Pancreas (tissue), 10 donors: ENCODE measurements around the gene OTP. TPM values are rescaled to one million over a fixed set of nuclear protein-coding genes. Genes with fewer than 3 reads are reported as not detected.

ENCODE experiments used
- ATAC-seq, 4 donors: fragments of 200-7000 bp; cut with Tn5 transposase; one replicate each; pipeline versions ENCODE4 v1.8.0 to v1.9.1; 2020; ENCODE audit warnings: mild to moderate bottlenecking in 4 of 4, moderate library complexity in 4 of 4
- DNase-seq, 6 donors: peaks; one replicate each; pipeline ENCODE4 v3.0.0-alpha.2; 2020
- FAIRE-seq: peaks from 2 replicates; lab custom pipeline; 2012; peaks lifted over from hg19 to GRCh38; lab: Jason Lieb, UNC
- H3K27ac ChIP-seq, 4 donors: fragments of 200-600 bp; sonication (generic); 1 replicate in 3 of 4; 2 replicates in 1 of 4; pipeline versions ENCODE4 v1.5.0 to v1.8.0; 2020
- H3K27me3 ChIP-seq, 4 donors: fragments of 200-600 bp; one replicate each; pipeline ENCODE4 v1.8.0; 2021
- H3K36me3 ChIP-seq, 3 donors: fragments of 200-600 bp; sonication (generic) in 1 of 3; one replicate each; pipeline versions ENCODE4 v1.5.0 to v1.8.0; 2020 to 2021
- H3K4me1 ChIP-seq, 3 donors: fragments of 200-600 bp; one replicate each; pipeline ENCODE4 v1.8.0; 2021
- H3K4me3 ChIP-seq, 4 donors: fragments of 200-600 bp; sonication (generic) in 2 of 4; one replicate each; pipeline versions ENCODE4 v1.5.0 to v1.8.0; 2020 to 2021
- H3K9me3 ChIP-seq, 4 donors: fragments of 200-600 bp; one replicate each; pipeline ENCODE4 v1.8.0; 2021
- WGBS, 2 donors: extraction: QIAGEN DNeasy Blood & Tissue Kit; methylation state at CpG; one replicate each; pipeline ENCODE4 v1.1.7; 2013; 5-methylcytosine and 5-hydroxymethylcytosine counted together
- intact Hi-C, 3 donors: fragments of 100-400 bp; cut with DNase I; formaldehyde crosslinking; loops; one replicate each; pipeline versions ENCODE4 v1.11.1 to v1.14.2; 2022
- polyA plus RNA-seq, 2 donors: library from polyadenylated mRNA; stranded (reverse); fragments of 200-250 nt; gene quantifications; one replicate each; pipeline ENCODE4 v1.2.3, GENCODE V29; 2013
- total RNA-seq, 6 donors: library from RNA; stranded (reverse); fragmentation: NEBNext Ultra II Directional in 4 of 6; extraction: Animal tissue kit (Norgen Biotek cat#: 25700) in 4 of 6; gene quantifications; one replicate each; pipeline versions ENCODE4 v1.2.1 to v1.2.4, GENCODE V29; 2021 to 2023
- TF ChIP-seq, protein P1 (sequence below), 4 donors: fragments of 200-600 bp; sonication (generic) in 3 of 4; IDR thresholded peaks; one replicate each; pipeline versions ENCODE4 v1.5.0 to v1.8.0; 2021; ENCODE audit warnings: antibody characterized with exemption in 4 of 4
- donor health status: healthy with polysubstance abuse.
- donor health status: DM: no; HTN: no; CAD: no; lungs with moderate emphysema.
- donor health status: DM: no; HTN: no; CAD: no.
- donor health status: control.
- donor health status: control.
- donor health status: Bipolar disorder and iron deficiency.
- donor health status: DM: yes; HTN: yes; CAD: no.
- donor health status: DM: no; HTN: no; CAD: no.
- donor health status: DM: no; HTN: no; CAD: no.
- donor health status: DM: yes; HTN: yes; CAD: no.

Gene OTP
- total and polyA plus RNA-seq, 8 donors, result not detected

DNA sequence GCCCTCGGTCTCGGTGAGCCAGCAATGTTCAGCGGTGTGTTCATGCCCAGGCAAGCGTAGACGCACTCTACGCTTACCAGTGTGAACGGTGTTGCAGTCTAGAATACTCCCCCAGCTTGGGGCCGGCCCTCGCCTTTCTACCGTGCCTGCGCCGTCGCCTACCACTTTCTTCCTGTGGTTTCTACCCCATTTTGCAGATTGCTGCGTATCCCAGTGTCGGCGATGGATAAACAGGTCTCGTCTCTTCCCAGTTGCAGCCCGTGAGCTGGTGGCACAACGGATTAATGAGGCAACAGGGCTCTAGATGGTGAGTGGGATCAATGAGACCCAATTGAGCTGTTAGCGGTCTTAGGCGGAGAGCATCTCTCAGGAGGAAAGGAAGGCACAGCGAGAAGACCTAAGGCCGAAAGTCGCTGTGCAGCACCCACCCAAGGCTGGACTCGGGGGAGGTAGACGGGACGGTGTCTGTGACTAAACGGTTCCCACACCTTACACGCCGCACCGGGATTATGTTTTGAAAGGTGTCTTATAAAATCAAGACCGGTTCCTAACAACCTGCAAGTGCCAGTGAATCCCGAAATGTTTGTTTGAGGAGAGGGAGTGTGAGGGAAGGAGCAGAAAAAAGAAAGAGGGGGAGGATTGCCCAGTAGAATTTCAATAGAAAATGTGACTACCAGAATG lies 5.8 kb downstream of the OTP start:
- DNase-seq (no peak), ATAC-seq (no peak), FAIRE-seq (no peak)
- Histone ChIP-seq H3K27ac (no peak overlapping the region), H3K9me3 (no peaks in the 10 kb centered on the region), H3K4me3 (no peak overlapping the region), H3K36me3 (no peaks in the 10 kb centered on the region), H3K27me3 (peaks cover 19 to 72% (median 45%) of the 10 kb centered on the region in 4 donors), H3K4me1 (peaks cover 0 to 6% (median 0%) of the 10 kb centered on the region in 3 donors)
- intact Hi-C loops, result no loop called here
- TF ChIP-seq, protein P1, sequence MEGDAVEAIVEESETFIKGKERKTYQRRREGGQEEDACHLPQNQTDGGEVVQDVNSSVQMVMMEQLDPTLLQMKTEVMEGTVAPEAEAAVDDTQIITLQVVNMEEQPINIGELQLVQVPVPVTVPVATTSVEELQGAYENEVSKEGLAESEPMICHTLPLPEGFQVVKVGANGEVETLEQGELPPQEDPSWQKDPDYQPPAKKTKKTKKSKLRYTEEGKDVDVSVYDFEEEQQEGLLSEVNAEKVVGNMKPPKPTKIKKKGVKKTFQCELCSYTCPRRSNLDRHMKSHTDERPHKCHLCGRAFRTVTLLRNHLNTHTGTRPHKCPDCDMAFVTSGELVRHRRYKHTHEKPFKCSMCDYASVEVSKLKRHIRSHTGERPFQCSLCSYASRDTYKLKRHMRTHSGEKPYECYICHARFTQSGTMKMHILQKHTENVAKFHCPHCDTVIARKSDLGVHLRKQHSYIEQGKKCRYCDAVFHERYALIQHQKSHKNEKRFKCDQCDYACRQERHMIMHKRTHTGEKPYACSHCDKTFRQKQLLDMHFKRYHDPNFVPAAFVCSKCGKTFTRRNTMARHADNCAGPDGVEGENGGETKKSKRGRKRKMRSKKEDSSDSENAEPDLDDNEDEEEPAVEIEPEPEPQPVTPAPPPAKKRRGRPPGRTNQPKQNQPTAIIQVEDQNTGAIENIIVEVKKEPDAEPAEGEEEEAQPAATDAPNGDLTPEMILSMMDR (IDR thresholded peaks at IDR 0.05), result no peak
- WGBS, 2 donors, result 13% methylated on average over 33 of the region's 33 CpGs

DNA sequence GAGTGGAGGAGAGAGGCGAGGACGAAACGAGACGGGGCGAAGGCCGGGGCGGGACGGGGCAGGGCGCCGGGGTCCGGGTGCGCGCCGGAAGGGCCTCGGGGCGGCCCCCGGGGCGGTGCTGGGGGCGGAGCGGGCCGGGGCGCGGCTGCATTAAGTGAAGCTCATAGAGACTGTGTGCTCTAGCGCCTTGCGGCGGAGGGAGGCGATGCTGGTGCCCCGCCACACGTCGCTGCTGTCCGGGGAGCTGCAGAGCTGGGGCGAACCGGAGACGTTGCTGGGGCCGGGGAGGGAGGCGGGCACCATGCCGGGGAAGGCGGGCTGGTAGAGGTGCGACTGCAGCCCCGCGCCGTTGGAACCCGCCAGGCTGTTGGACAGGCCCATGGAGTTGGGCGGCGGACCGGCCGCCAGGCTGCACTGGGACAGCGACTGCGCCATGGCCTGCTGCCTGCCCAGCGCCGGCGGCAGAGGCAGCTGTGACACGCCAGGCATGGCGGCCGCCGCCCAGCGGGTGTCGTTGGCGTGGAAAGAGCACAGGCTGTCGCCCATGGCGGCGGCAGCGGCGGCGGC lies 8.3 kb downstream of the OTP start:
- peak; percentile 45 to 91 (median 67) for DNase-seq
- 1% methylated on average over 47 to 65 of the region's 65 CpGs for WGBS, 2 donors

DNA sequence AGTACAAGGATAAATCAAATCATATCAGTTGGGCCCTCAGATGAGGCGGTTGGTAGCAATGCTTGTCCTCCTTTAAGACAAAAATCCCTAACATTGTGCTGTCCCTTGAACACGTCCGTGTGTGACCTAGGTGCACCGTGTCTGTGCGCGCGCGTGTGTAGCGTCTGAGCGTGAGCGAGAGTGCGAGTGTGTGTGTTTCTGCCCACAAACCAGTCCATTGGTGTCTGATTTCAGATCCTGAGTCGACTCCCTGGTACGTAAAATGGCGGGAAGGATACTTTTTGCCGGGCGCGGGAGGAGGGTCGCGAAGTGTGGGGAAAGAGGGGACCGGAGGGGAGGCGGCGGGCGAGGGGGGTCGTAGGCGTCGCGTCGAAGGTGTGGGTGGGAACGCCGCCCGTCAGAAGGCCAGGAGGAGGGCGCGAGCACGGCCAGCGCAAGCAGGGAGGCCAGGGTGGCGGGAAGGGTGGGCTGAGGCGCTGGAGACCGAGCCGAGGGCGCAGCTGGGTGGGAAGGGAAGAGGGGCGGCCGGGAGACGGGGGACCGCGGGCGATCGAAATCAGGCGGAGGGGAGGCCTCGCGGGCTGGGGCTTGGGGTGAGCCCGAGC lies 8.9 kb downstream of the OTP start:
- no peak for FAIRE-seq
- H3K27me3 ChIP-seq, result peaks cover 11 to 53% (median 27%) of the 10 kb centered on the region in 4 donors
- no peaks in the 10 kb centered on the region for H3K36me3 ChIP-seq
- ATAC-seq, result peak in 2 of 4 donors; percentile 12 to 32
- peaks cover 0 to 6% (median 0%) of the 10 kb centered on the region in 3 donors for H3K4me1 ChIP-seq
- peak in 1 of 6 donors; percentile 45 for DNase-seq
- peak overlapping the region; percentile 20 to 66 (median 34) for H3K4me3 ChIP-seq
- WGBS, 2 donors, result 6 to 8% methylated on average over 42 to 52 of the region's 52 CpGs
- H3K9me3 ChIP-seq, result no peaks in the 10 kb centered on the region
- H3K27ac ChIP-seq, result no peak overlapping the region
- intact Hi-C loops, result no loop called here
- TF ChIP-seq, protein P1 (IDR thresholded peaks at IDR 0.05), result no peak

More for the DNA sequence above, 8.3 kb downstream of the OTP start:
- intact Hi-C loops, result no loop called here
- no peak for FAIRE-seq
- H3K27me3 ChIP-seq, result peaks cover 17 to 57% (median 33%) of the 10 kb centered on the region in 4 donors
- peak; percentile 87 to 94 (median 93) for ATAC-seq
- H3K4me3 ChIP-seq, result peak overlapping the region; percentile 20 to 66 (median 34)
- H3K9me3 ChIP-seq, result no peaks in the 10 kb centered on the region
- peaks cover 0 to 6% (median 0%) of the 10 kb centered on the region in 3 donors for H3K4me1 ChIP-seq
- H3K27ac ChIP-seq, result no peak overlapping the region
- no peaks in the 10 kb centered on the region for H3K36me3 ChIP-seq
- TF ChIP-seq, protein P1 (IDR thresholded peaks at IDR 0.05), result peak in 1 of 4 donors; percentile 17

DNA sequence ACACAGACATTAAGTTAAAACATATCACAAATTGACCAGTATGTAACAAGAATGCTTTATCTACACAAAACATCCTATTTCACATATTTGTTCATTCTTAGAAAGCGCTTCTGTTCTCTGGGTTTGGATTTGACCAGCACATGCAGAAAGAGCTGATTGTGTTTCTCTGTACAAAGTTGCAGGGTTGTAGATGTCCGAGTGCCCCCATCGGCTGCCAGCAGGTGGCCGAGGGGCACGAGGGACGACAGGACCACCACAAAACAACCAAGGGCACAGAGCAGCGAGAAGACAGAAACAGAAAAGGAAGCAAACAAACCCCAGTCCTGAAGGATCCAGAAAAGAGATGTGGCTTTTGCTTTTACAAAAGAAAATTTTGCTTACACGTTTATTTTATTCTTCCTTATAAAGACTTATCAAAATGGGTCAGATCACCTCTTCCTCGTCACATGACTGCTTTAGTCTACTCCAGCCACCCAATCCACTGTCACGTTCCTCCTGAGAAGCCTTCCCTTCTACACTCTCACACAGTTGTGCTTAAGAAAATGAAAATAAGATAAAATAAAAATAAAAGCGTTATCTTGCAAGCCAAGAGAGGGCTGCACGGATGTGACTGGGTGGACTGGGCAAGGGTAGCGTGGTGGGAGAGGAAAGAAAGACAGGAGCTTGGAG lies 9.5 kb downstream of the OTP start:
- Histone ChIP-seq H3K4me1 (peaks cover 0 to 6% (median 0%) of the 10 kb centered on the region in 3 donors), H3K27me3 (peaks cover 9 to 53% (median 21%) of the 10 kb centered on the region in 4 donors), H3K36me3 (no peaks in the 10 kb centered on the region), H3K9me3 (no peaks in the 10 kb centered on the region), H3K4me3 (peak overlapping the region in 1 of 4 donors; percentile 66), H3K27ac (no peak overlapping the region)
- intact Hi-C loops, result no loop called here
- DNase-seq (no peak), ATAC-seq (no peak), FAIRE-seq (no peak)
- WGBS, 2 donors, result 22 to 25% methylated on average over 13 of the region's 13 CpGs
- TF ChIP-seq, protein P1 (IDR thresholded peaks at IDR 0.05), result no peak
